A673 (cell line): ENCODE results near the gene TYW5. TPM values are rescaled to one million over a fixed set of nuclear protein-coding genes. Genes with fewer than 3 reads are reported as not detected.
A peak's percentile ranks its signal among the peaks of the same experiment; 100 is the strongest.

Experiments
- BruUV-seq: library from RNA; stranded (reverse); fragments of 400-500 nt; replicated peaks from 2 replicates; lab custom pipeline; 2021; lab: Mats Ljungman, UMichigan
- CTCF ChIA-PET: fragments of 300-600 bp; sonication (Branson Sonifier 250); formaldehyde crosslinking; loops from one replicate; lab custom pipeline; 2022; ENCODE audit warnings: antibody characterized with exemption; lab: Charles Lee
- POLR2A ChIA-PET: fragments of 300-600 bp; sonication (Branson Sonifier 250); formaldehyde crosslinking; loops from one replicate; lab custom pipeline; 2022; ENCODE audit warnings: antibody characterized with exemption; ENCODE audit not compliant: low non-redundant PET; lab: Charles Lee
- DNase-seq: peaks from one replicate; pipeline ENCODE4 v3.0.0-alpha.2; 2015; ENCODE audit warnings: low spot score
- H3K27ac ChIP-seq: fragments of 200-600 bp; sonication (generic); 2 replicates; pipeline ENCODE4 v1.5.1; 2016; ENCODE audit warnings: mixed run types, low read depth, mild to moderate bottlenecking, mixed read lengths, antibody characterized with exemption, low read length; ENCODE audit not compliant: poor library complexity, severe bottlenecking
- H3K27me3 ChIP-seq: fragments of 200-600 bp; sonication (generic); replicated peaks from 2 replicates; pipeline ENCODE4 v1.6.1; 2017; ENCODE audit warnings: mixed run types, low read depth, mild to moderate bottlenecking, mixed read lengths, antibody characterized with exemption, low read length; ENCODE audit not compliant: insufficient read depth, poor library complexity
- H3K36me3 ChIP-seq: fragments of 200-600 bp; sonication (generic); 2 replicates; pipeline ENCODE4 v1.6.1; 2016; ENCODE audit warnings: mixed run types, mild to moderate bottlenecking, mixed read lengths, antibody characterized with exemption, low read length; ENCODE audit not compliant: insufficient read depth, poor library complexity, severe bottlenecking
- H3K4me1 ChIP-seq: fragments of 200-600 bp; sonication (generic); 2 replicates; pipeline ENCODE4 v1.6.1; 2017; ENCODE audit warnings: mixed run types, mild to moderate bottlenecking, mixed read lengths, antibody characterized with exemption, low read length; ENCODE audit not compliant: insufficient read depth, poor library complexity, severe bottlenecking
- H3K4me3 ChIP-seq: fragments of 200-600 bp; sonication (generic); 2 replicates; pipeline ENCODE4 v1.5.1; 2016; ENCODE audit warnings: low read depth, mixed run types, mild to moderate bottlenecking, mixed read lengths, low read length; ENCODE audit not compliant: poor library complexity, severe bottlenecking
- H3K9me3 ChIP-seq: fragments of 200-600 bp; sonication (generic); 2 replicates; pipeline ENCODE4 v1.6.1; 2016; ENCODE audit warnings: mixed run types, low read depth, mild to moderate bottlenecking, mixed read lengths, antibody characterized with exemption, low read length; ENCODE audit not compliant: poor library complexity, severe bottlenecking
- EZH2 ChIP-seq: fragments of 200-600 bp; sonication (generic); IDR thresholded peaks from 2 replicates; pipeline ENCODE4 v1.6.1; 2017; ENCODE audit warnings: borderline replicate concordance, low read depth, mild to moderate bottlenecking, mixed read lengths, antibody characterized with exemption, low read length; ENCODE audit not compliant: poor library complexity, severe bottlenecking
- intact Hi-C: fragments of 100-400 bp; cut with micrococcal nuclease; formaldehyde crosslinking; loops from one replicate; pipeline ENCODE4 v1.10.0; 2022; ENCODE audit not compliant: unreplicated experiment
- total RNA-seq: library from RNA; stranded (reverse); gene quantifications from 2 replicates; pipeline ENCODE4 v1.2.3, GENCODE V29; 2021
- TF ChIP-seq, protein P1 (sequence below): fragments of 300-800, 200-600 bp; sonication (generic); conservative IDR thresholded peaks from 2 replicates; pipeline ENCODE4 v1.5.1; 2017; ENCODE audit warnings: low read depth, mild to moderate bottlenecking, antibody characterized with exemption, low read length, moderate library complexity, mixed read lengths

TYW5 gene
- total RNA-seq, 1 experiment from 2014 or later: 6.9 TPM

DNA sequence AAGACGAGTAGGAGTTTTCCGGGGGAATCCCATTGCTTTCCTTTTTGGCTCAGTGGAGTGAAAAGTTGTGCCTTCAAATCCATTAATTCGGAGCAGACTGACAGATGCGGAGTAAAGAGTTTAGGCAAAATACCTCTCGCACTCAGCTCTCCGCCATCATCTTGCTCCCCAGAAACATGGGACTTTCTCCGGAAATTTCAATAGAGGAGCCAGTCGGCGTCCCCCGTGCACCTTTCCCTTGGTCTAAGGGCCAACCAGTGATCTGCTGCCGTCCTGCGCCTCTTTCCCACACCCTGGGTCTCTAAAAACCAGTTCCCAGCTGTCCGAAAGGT, 318 bp downstream of the TYW5 start:
- Histone ChIP-seq H3K27ac (peak overlapping the region; percentile 98), H3K4me1 (peaks cover 9% of the 10 kb centered on the region), H3K9me3 (no peaks in the 10 kb centered on the region), H3K36me3 (peaks cover 5% of the 10 kb centered on the region), H3K4me3 (peak overlapping the region; percentile 67), H3K27me3 (no peaks in the 10 kb centered on the region)
- intact Hi-C loops: loop anchor here (5.0 kb wide), 1 partner anchor 857 kb away; the partner anchor contains the start of gene BZW1
- TSS peak; percentile 65 for BruUV-seq
- POLR2A ChIA-PET: no interaction called here
- CTCF ChIA-PET: no interaction called here
- no peak for DNase-seq
- TF ChIP-seq EZH2: no peak
- TF ChIP-seq, protein P1, sequence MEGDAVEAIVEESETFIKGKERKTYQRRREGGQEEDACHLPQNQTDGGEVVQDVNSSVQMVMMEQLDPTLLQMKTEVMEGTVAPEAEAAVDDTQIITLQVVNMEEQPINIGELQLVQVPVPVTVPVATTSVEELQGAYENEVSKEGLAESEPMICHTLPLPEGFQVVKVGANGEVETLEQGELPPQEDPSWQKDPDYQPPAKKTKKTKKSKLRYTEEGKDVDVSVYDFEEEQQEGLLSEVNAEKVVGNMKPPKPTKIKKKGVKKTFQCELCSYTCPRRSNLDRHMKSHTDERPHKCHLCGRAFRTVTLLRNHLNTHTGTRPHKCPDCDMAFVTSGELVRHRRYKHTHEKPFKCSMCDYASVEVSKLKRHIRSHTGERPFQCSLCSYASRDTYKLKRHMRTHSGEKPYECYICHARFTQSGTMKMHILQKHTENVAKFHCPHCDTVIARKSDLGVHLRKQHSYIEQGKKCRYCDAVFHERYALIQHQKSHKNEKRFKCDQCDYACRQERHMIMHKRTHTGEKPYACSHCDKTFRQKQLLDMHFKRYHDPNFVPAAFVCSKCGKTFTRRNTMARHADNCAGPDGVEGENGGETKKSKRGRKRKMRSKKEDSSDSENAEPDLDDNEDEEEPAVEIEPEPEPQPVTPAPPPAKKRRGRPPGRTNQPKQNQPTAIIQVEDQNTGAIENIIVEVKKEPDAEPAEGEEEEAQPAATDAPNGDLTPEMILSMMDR: no peak

DNA sequence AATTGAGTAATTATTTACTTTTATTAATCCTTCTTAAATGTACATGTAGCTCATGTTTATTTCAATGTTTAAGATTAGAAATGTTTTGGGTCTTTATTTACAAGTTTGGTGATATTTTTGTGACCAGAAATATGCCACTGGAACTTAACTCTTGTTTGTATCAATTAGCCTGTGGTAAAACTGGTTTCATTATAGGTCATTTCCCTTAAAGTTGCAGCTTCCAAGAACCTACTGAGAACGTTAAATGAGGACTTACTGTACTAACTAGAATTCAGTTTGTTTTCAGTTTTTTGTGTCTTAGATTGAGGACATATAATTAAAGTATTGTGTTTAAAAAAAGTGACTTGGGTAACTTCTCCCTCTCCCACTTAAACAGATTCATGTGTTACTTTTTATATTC, 4.3 kb downstream of the TYW5 start:
- intact Hi-C loops: no loop called here
- no peak overlapping the region for H3K27ac ChIP-seq
- H3K27me3 ChIP-seq: no peaks in the 10 kb centered on the region
- ChIA-PET CTCF (no interaction called here), POLR2A (no interaction called here)
- no peak overlapping the region for H3K4me3 ChIP-seq
- H3K9me3 ChIP-seq: no peaks in the 10 kb centered on the region
- BruUV-seq: no TSS peak
- DNase-seq: no peak
- H3K36me3 ChIP-seq: peaks cover 16% of the 10 kb centered on the region
- H3K4me1 ChIP-seq: peaks cover 4% of the 10 kb centered on the region
- TF ChIP-seq, protein P1: no peak
- TF ChIP-seq EZH2: no peak

DNA sequence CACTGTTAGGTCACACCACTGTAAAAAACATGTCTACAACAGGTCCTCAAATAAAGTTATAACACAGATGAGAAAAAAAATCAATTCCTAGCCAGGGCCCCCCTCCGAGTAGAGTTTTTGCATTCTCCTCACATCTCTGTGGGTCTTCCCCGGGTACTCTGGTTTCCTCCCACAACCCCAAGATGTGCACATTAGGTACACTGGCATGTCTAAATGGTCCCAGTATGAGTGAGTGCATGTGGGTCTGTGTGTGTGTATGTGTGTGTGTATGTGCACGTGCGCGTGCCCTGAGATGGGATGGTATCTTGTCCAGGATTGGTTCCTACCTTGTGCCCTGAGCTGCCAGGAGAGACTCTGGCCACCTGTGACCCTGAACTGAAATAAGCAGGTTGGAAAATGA, 4.9 kb downstream of the TYW5 start:
- intact Hi-C loops: no loop called here
- Histone ChIP-seq H3K4me3 (no peak overlapping the region), H3K9me3 (no peaks in the 10 kb centered on the region), H3K27ac (no peak overlapping the region), H3K27me3 (no peaks in the 10 kb centered on the region), H3K4me1 (peaks cover 4% of the 10 kb centered on the region), H3K36me3 (peaks cover 16% of the 10 kb centered on the region)
- no TSS peak for BruUV-seq
- no peak for DNase-seq
- CTCF ChIA-PET: no interaction called here
- TF ChIP-seq, protein P1: no peak
- no peak for TF ChIP-seq EZH2
- POLR2A ChIA-PET: no interaction called here
